GM19372 (cell line): ENCODE measurements around the gene CCNDBP1.

Source experiments
- ATAC-seq: cut with Tn5 transposase; IDR thresholded peaks from one replicate; pipeline ENCODE4 v1.9.1; 2021; ENCODE audit warnings: mild to moderate bottlenecking, low read depth, moderate library complexity; ENCODE audit not compliant: unreplicated experiment

CCNDBP1 gene

GRCh38 chr15:43241100-43241499 is 55.9 kb downstream of the CCNDBP1 start:
- no peak for ATAC-seq

- ATAC-seq, result no peak
These were observed 57.4 kb downstream of the CCNDBP1 start for GRCh38 chr15:43242616-43243015.

DNA sequence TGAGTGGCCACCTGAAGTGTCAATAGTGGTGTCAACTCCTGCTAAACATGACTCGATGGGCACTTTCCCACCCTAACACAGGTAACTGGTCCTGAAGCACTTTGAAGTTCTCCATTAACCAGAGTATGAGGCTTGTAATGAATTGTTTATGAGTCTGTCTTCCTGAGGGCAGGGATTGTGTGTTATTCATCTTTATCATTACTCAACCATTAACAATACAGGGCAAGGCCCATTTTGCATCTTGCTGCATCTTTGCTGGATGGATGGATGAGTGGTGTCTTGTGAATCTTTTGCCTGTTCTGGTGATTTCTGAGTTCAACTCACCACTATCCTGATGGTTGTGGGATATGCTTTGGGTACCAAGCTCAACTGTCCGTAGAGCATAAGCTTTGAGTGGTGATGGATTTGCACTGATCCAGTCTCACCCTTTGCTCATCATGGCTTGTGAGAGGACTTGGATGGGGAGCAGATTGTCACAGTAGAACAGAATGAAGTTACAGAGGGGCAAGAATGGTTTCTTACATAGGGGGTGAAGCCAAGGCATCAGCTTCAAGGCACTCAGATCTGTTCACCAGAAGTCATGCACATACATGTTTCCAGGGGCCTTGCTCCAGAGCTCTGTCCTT is 57.9 kb downstream of the CCNDBP1 start:
- ATAC-seq, result no peak

DNA sequence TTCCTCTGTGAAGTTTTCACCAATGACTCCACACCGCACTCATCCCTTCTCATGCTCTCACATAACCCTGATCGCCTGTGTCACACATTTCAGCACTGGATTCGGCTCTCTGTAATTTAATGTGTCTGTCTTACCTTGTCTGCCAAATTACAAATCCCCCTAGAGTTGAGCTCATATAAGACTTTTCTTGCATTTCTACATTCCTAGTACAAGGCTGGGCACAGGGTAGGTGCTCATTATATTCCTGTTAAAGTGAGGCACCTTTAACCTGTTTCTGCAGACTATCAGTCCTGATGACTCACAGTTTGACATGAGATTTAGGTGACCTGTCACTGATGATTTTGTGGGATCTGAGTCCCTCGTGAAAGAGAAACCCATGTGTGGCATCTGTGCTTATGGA is 58.9 kb downstream of the CCNDBP1 start:
- no peak for ATAC-seq

DNA sequence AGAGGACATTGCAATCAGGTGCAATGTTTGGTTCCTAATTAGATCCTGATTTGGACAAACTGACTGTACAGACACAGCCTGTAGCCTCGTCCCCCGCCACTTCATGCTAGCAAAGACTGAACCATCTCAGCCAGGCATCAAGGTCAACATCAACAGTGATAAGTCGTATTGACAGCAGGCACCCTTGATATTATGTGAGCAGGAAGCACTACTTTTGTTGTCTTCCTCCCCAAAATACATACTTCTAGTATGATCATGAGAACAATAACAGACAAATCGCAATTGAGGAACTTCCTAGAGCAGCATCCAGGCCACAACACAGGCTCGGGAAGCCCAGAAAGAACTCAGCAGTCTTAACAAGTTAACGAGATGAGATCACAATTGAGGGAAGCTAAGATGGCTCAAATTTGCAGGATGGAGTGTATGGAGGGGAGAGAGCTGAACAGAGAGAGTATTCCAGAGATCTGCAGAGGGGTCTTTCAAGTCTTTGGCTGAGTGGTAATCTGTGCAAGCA is 61.1 kb downstream of the CCNDBP1 start:
- ATAC-seq, result no peak
